GM19324 (cell line): Measurements from ENCODE around the gene ATG9A.
A peak's percentile ranks its signal among the peaks of the same experiment; 100 is the strongest.
"Not testable (repeated sequence)": the region's sequence is repeated elsewhere in the genome, so short reads cannot be mapped to it uniquely, and the experiment has no call there.

Experiments used
- ATAC-seq: cut with Tn5 transposase; IDR thresholded peaks from one replicate; pipeline ENCODE4 v1.9.1; 2021; ENCODE audit warnings: mild to moderate bottlenecking, moderate library complexity; ENCODE audit not compliant: unreplicated experiment, low FRiP score

The ATG9A gene

GRCh38 chr2:219229305-219230058, at the start of gene ATG9A, which contains the start of gene ANKZF1:
Gene ATG9A (minus strand): TSS chr2:219229636. CDS start chr2:219228024, 1,612 bp downstream.
Gene ANKZF1 (plus strand): TSS chr2:219229806. CDS start chr2:219230258, 452 bp downstream.
- peak; percentile 98 for ATAC-seq

- no peak for ATAC-seq
These were observed 49.3 kb upstream of the ATG9A start for GRCh38 chr2:219278655-219279150.

DNA sequence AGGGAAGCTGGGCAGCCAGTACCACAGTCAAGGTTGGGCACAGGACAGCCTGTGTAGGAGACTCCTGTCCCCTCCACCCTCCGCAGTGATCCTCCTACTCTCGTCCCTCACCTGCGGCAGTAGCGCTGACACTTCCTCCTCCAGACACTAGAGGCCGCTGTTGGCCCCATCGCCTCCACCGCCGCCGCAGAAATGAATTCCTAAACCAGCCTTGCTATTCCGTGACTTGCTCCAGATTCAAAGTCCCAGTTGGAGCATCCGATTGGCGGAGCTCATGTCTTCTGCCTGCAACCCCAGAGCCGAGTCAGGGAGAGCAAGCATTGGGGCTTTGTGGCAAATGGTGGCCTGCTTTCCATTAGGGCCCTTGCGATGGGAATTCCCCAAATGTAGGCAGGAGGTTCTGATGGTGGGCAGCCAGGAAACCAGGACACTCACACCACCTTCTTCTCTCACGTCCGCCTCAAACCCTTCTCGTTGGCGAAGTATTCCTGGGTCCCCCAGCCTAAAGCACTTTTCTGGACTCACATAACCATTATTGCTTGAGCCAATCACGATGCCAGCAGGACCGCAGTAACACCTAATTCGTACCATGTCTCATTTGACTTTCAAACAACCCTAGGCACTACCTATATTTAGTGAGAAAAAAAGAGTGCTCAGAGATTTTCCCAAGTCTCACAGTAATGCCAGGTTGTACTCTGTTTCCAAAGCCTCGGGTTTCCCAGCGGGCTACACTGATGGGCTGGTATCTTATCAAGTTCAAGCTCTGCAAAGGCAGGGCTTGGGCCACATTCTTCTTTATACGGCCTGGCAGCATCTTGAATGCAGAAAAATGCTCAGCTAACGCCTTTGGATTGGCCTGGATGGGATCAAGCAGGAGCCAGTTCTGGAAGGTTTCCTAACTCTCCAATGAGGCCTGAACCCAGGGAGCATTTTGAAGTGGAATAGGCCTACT, 48.5 kb upstream of the ATG9A start:
- no peak for ATAC-seq

GRCh38 chr2:219274361-219274921, 45.0 kb upstream of the ATG9A start:
- no peak for ATAC-seq

- no peak for ATAC-seq
These were observed 44.5 kb upstream of the ATG9A start for GRCh38 chr2:219273937-219274336.

DNA sequence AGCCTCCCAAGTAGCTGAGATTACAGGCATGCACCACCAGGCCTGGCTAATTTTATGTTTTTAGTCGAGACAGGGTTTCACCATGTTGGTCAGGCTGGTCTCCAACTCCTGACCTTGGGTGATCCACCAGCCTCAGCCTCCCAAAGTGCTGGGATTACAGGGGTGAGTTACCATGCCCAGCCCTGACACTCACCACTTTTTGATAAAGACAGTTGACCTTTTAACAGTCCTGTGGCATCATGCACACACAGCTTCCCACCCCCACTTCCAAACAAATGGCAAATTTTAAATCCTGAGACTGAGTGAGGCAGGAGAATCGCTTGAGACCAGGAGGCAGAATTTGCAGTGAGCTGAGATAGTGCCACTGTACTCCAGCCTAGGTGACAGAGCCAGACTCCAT, 43.6 kb upstream of the ATG9A start:
- no peak for ATAC-seq

- ATAC-seq: no peak
These were observed 42.9 kb upstream of the ATG9A start for GRCh38 chr2:219272356-219272755.

DNA sequence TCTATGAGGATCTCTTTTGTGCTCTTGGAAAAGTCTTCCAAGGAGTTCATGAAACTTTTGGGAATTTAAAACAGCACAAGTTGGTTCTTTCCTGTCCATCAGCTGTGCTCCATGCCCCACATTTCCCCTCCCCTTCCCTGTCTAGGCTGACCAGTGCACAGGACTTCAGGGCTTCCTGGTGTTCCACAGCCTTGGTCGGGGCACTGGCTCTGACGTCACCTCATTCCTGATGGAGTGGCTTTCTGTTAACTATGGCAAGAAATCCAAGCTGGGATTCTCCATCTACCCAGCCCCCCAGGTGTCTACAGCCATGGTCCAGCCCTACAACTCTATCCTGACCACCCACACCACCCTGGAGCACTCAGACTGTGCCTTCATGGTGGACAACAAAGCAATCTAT, 41.6 kb upstream of the ATG9A start:
- ATAC-seq: no peak

DNA sequence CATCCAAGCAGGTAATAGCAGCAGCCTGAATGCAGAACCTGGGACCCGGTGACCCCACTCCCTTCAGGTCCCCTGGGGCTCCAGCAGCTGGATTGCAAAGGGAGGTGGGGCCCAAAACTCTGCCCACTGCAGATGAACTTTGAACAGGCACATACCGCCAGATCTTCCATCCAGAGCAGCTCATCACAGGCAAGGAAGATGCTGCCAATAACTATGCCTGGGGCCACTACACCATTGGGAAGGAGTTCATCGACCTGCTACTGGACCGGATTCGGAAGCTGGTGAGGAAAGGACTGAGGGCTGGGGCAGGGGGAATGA, 40.6 kb upstream of the ATG9A start:
- ATAC-seq: no peak

- ATAC-seq: no peak
These were observed 40.1 kb upstream of the ATG9A start for GRCh38 chr2:219269362-219270054.

GRCh38 chr2:219268294-219268693, 38.9 kb upstream of the ATG9A start:
- no peak for ATAC-seq

GRCh38 chr2:219266886-219267285, 37.5 kb upstream of the ATG9A start:
- no peak for ATAC-seq

GRCh38 chr2:219266232-219266631, 36.8 kb upstream of the ATG9A start:
- no peak for ATAC-seq

DNA sequence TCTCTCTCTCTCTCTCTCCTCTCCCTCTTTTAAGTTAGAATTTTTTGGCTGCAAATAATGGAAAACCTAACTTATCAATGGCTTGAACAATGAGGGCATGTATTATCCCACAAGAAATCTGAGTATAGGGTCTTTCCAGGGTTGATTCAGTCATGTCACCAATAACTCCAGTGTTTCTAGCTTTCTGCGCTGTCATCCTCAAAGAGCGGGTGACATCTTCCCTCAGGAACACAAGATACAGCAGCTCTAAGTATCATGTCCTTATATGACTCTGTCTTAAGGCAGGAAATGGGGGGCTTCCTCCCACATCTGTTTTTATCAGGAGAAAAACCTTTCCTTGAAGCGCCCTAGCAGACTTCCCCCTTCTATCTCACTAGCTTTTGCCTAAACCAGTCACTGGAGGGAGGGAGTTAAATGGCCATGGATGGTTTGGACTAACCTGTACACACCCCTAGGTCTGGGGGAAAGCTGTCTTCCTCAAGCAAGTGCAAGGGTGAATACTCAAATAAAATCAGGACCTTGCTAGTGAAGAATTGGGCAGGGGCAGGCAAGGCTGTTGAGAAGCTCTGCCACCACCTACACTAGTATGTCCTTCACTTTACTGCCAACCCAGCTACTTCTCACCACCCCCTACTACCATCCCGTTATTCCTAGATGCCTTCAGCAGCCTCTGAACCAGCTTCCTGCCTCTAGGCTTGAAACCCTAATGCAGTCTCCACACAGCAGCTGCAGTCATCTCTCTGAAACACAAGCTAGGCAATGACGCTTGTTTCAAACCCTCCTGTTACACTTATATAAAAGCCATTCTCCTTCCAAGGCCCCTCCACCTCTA, 31.8 kb upstream of the ATG9A start:
- ATAC-seq: no peak

GRCh38 chr2:219258942-219259341, 29.5 kb upstream of the ATG9A start:
- ATAC-seq: not testable (repeated sequence)

DNA sequence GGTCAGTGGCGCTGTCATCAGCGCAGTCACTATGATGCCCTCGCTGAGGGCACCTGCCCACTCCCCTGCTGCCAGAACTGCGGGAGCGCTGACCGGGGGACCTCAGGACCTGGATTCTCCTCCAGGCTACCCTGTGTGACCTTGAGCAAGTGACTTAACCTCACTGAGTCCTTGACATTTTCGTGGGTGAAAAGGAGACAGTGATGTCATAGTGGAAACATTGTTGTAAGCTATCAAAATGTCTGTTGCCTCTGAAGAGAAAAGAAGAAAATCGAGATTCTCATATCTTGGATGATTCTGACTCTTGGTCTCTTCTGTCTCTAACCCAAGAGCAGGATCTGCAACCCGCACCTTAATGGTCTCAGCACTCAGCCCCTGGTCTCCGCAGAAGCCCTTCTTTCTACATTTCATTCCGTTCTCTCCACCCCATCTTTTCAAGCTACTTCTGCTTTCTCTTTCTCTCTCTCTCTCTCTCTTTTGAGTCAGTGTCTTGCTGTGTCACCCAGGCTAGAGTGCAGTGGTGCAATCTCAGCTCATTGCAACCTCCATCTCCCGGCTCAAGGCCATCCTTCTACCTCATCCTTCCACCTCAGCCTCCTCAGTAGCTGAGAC, 25.3 kb upstream of the ATG9A start:
- ATAC-seq: peak; percentile 16

- peak; percentile 48 for ATAC-seq
These were observed 24.5 kb upstream of the ATG9A start, which contains the start of gene TUBA4A for GRCh38 chr2:219253753-219254589. Gene TUBA4A (minus strand): TSS chr2:219253918. CDS start chr2:219253858, 60 bp downstream.
